ENCODE measurements around the gene GZMM. TPM values are rescaled to one million over a fixed set of nuclear protein-coding genes. Genes with fewer than 3 reads are reported as not detected.

GZMM gene
- total RNA-seq, 4 donors from 2014 or later, result 2.5 TPM; not detected in 3

- Histone ChIP-seq H3K4me3 (no peak overlapping the region), H3K27me3 (no peaks in the 10 kb centered on the region), H3K36me3 (peaks cover 0 to 46% (median 0%) of the 10 kb centered on the region in 3 donors), H3K4me1 (no peaks in the 10 kb centered on the region), H3K27ac (no peak overlapping the region), H3K9me3 (peaks cover 0 to 9% (median 0%) of the 10 kb centered on the region in 4 donors)
- no peak for DNase-seq (ENCODE audit: low spot score in 2 of 2)
- TF ChIP-seq EP300 (IDR thresholded peaks at IDR 0.05), result no peak
- TF ChIP-seq POLR2A (IDR thresholded peaks at IDR 0.05), result no peak
- no peak for TF ChIP-seq CTCF (IDR thresholded peaks at IDR 0.05)
- WGBS, 2 donors, result 40 to 48% methylated on average over 4 to 31 of the region's 58 CpGs
Measured at GRCh38 chr19:518598-519231, 25.1 kb upstream of the GZMM start.

DNA sequence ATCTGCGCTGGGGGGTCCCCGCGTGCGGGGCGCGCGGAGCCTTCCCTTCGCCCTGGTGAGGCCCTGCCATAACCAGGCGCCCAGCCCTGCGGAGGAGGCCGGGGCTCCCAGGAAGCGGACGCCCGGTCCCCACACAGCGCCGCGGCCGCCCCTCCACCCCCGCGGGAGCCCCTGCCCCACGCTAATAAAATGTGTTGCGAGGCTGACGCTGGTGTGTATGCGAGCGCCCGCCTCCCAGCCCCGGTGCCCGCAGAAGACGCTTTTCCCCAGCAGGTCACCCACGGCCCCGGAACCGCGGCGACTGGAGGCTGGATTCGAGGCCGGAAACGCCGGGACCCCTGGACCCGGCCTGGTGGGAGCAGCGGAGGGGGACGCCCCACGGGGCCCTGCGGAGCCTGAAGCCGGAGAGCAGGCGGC is 24.4 kb upstream of the GZMM start:
- H3K27me3 ChIP-seq, result no peaks in the 10 kb centered on the region
- no peak overlapping the region for H3K4me3 ChIP-seq
- H3K9me3 ChIP-seq, result peaks cover 0 to 9% (median 0%) of the 10 kb centered on the region in 4 donors
- peaks cover 0 to 43% (median 0%) of the 10 kb centered on the region in 3 donors for H3K36me3 ChIP-seq
- WGBS, 2 donors, result 91 to 93% methylated on average over 23 to 33 of the region's 45 CpGs
- no peak for DNase-seq (ENCODE audit: low spot score in 2 of 2)
- no peak for TF ChIP-seq CTCF (IDR thresholded peaks at IDR 0.05)
- TF ChIP-seq EP300 (IDR thresholded peaks at IDR 0.05), result no peak
- no peak for TF ChIP-seq POLR2A (IDR thresholded peaks at IDR 0.05)
- H3K4me1 ChIP-seq, result no peaks in the 10 kb centered on the region
- H3K27ac ChIP-seq, result no peak overlapping the region

GRCh38 chr19:522726-523125 is 21.1 kb upstream of the GZMM start:
- Histone ChIP-seq H3K27me3 (peaks cover 0 to 16% of the 10 kb centered on the region in 2 donors), H3K4me3 (no peak overlapping the region), H3K36me3 (peaks cover 0 to 43% (median 0%) of the 10 kb centered on the region in 3 donors), H3K9me3 (peaks cover 0 to 9% (median 0%) of the 10 kb centered on the region in 4 donors), H3K4me1 (no peaks in the 10 kb centered on the region), H3K27ac (no peak overlapping the region)
- 92 to 96% methylated on average over 12 of the region's 12 CpGs for WGBS, 2 donors
- DNase-seq (ENCODE audit: low spot score in 2 of 2), result no peak
- no peak for TF ChIP-seq POLR2A (IDR thresholded peaks at IDR 0.05)
- TF ChIP-seq EP300 (IDR thresholded peaks at IDR 0.05), result no peak
- no peak for TF ChIP-seq CTCF (IDR thresholded peaks at IDR 0.05)

DNA sequence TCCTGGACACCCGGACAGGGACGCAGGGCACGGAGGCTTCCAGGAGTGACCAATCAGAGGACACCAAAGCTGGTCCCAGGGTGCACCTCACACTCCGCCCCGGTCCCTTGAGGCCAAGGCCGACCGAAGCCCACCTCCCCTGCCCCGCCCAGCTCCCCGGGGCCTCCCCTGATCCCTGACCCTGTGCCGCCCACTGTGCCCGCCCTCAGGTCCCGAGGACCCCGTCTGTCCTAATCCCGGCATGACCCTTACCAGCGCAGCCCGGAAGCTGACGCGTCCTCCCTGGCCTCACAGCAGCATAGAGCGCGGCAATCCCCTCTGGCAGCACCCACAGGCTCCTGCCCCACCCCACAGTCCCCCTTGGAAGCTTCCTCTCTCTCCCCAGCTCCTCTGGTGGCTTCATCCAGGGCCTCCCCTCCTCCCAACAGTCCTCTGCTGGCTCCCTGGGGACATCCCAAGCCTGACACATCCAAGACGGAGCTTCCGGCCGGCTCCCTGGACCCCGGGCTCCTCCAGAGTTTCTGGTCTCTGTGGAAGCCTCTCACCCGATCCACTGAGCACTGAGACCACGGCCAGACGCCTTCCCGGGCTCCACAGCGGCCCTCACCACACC is 19.7 kb upstream of the GZMM start:
- no peak overlapping the region for H3K27ac ChIP-seq
- DNase-seq (ENCODE audit: low spot score in 2 of 2), result no peak

More for the DNA sequence above, 19.7 kb upstream of the GZMM start:
- H3K27me3 ChIP-seq, result peaks cover 0 to 16% of the 10 kb centered on the region in 2 donors
- H3K4me1 ChIP-seq, result no peaks in the 10 kb centered on the region
- H3K9me3 ChIP-seq, result peaks cover 0 to 9% (median 0%) of the 10 kb centered on the region in 4 donors
- no peak for TF ChIP-seq CTCF (IDR thresholded peaks at IDR 0.05)
- TF ChIP-seq EP300 (IDR thresholded peaks at IDR 0.05), result no peak
- TF ChIP-seq POLR2A (IDR thresholded peaks at IDR 0.05), result no peak
- 58 to 62% methylated on average over 24 to 29 of the region's 29 CpGs for whole genome bisulfite sequencing, 2 donors
- H3K4me3 ChIP-seq, result no peak overlapping the region
- H3K36me3 ChIP-seq, result peaks cover 0 to 38% (median 0%) of the 10 kb centered on the region in 3 donors
